Cortex of kidney (tissue), 1 donor: ENCODE measurements around the gene SAP30BP.

Experiments
- DNase-seq: peaks from one replicate; lab custom pipeline; 2025; lab: John Stamatoyannopoulos, UW

The SAP30BP gene

GRCh38 chr17:75649687-75650086, 17.5 kb upstream of the SAP30BP start:
- DNase-seq, result no peak

- no peak for DNase-seq
Observed at GRCh38 chr17:75650874-75651273, 16.3 kb upstream of the SAP30BP start.

- no peak for DNase-seq
Observed at GRCh38 chr17:75652341-75652740, 14.8 kb upstream of the SAP30BP start.

GRCh38 chr17:75652934-75653549, 14.1 kb upstream of the SAP30BP start:
- no peak for DNase-seq

GRCh38 chr17:75654176-75654575, 13.0 kb upstream of the SAP30BP start:
- DNase-seq, result no peak

- DNase-seq, result no peak
Observed at GRCh38 chr17:75658237-75658636, 8.9 kb upstream of the SAP30BP start.

GRCh38 chr17:75661531-75661930, 5.6 kb upstream of the SAP30BP start:
- DNase-seq, result no peak

GRCh38 chr17:75662511-75662910, 4.6 kb upstream of the SAP30BP start:
- DNase-seq, result no peak

GRCh38 chr17:75664099-75664549, 3.0 kb upstream of the SAP30BP start:
- DNase-seq, result no peak

- no peak for DNase-seq
Observed at GRCh38 chr17:75665981-75666380, 1.2 kb upstream of the SAP30BP start.

- DNase-seq, result no peak
Observed at GRCh38 chr17:75667825-75668224, 687 bp downstream of the SAP30BP start.

GRCh38 chr17:75668489-75668888, 1.4 kb downstream of the SAP30BP start:
- no peak for DNase-seq

- DNase-seq, result no peak
Observed at GRCh38 chr17:75670868-75671267, 3.7 kb downstream of the SAP30BP start.

GRCh38 chr17:75672011-75672410, 4.9 kb downstream of the SAP30BP start:
- no peak for DNase-seq

- DNase-seq, result no peak
Observed at GRCh38 chr17:75673487-75673886, 6.3 kb downstream of the SAP30BP start.

- DNase-seq, result no peak
Observed at GRCh38 chr17:75676461-75676860, 9.3 kb downstream of the SAP30BP start.

GRCh38 chr17:75679706-75680211, 12.6 kb downstream of the SAP30BP start:
- DNase-seq, result no peak

- DNase-seq, result no peak
Observed at GRCh38 chr17:75680431-75680830, 13.3 kb downstream of the SAP30BP start.

GRCh38 chr17:75681289-75681688, 14.2 kb downstream of the SAP30BP start:
- DNase-seq, result no peak

- no peak for DNase-seq
Observed at GRCh38 chr17:75683583-75683982, 16.4 kb downstream of the SAP30BP start.

GRCh38 chr17:75684249-75684648, 17.1 kb downstream of the SAP30BP start:
- DNase-seq, result no peak

- no peak for DNase-seq
Observed at GRCh38 chr17:75684924-75685323, 17.8 kb downstream of the SAP30BP start.

GRCh38 chr17:75685499-75685898, 18.4 kb downstream of the SAP30BP start:
- no peak for DNase-seq

- DNase-seq, result no peak
Observed at GRCh38 chr17:75688209-75688825, 21.2 kb downstream of the SAP30BP start.
